ENCODE results near the gene TMEM88. TPM values are rescaled to one million over a fixed set of nuclear protein-coding genes. Genes with fewer than 3 reads are reported as not detected.

Gene TMEM88
- total and polyA plus RNA-seq, 2 of the 8 experiments (the other 6 are each of a cell fraction or from before 2014, with no cell fraction given), result 0.69 to 8.8 TPM

DNA sequence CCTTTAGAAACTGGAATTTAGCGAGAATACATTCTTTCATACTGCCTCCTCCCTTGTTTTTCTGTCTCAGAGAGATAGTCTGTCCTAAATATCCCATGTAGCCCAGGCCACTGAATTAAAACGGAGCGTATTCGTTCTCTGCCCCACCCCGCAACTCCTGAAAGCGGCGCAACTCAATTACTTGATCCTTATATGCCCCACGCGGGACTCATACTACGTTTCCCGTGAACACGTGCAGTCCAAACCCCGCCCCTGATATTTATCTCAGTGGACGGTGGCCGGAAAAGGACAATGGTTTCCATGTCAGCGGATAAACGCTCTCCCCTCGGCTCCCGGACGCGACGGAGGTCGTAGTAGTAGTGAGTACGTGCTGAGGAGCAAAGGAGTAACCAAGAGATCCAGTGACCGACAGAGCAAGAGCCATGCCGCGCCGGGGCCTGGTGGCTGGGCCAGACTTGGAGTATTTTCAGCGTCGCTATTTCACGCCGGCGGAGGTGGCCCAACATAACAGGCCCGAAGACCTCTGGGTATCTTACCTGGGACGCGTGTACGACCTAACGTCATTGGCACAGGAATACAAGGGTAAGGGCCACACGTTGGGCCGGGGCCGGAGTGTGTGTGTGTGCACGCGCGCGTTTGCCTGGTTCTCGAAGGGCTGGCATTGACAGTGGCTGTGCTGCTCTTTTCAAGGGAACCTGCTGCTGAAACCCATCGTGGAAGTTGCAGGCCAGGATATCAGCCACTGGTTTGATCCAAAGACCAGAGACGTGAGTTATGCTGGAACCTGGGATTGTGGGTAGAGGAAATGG is 3.1 kb downstream of the TMEM88 start, which contains the start of gene CYB5D1 (continued):
- TF ChIP-seq, protein P1, sequence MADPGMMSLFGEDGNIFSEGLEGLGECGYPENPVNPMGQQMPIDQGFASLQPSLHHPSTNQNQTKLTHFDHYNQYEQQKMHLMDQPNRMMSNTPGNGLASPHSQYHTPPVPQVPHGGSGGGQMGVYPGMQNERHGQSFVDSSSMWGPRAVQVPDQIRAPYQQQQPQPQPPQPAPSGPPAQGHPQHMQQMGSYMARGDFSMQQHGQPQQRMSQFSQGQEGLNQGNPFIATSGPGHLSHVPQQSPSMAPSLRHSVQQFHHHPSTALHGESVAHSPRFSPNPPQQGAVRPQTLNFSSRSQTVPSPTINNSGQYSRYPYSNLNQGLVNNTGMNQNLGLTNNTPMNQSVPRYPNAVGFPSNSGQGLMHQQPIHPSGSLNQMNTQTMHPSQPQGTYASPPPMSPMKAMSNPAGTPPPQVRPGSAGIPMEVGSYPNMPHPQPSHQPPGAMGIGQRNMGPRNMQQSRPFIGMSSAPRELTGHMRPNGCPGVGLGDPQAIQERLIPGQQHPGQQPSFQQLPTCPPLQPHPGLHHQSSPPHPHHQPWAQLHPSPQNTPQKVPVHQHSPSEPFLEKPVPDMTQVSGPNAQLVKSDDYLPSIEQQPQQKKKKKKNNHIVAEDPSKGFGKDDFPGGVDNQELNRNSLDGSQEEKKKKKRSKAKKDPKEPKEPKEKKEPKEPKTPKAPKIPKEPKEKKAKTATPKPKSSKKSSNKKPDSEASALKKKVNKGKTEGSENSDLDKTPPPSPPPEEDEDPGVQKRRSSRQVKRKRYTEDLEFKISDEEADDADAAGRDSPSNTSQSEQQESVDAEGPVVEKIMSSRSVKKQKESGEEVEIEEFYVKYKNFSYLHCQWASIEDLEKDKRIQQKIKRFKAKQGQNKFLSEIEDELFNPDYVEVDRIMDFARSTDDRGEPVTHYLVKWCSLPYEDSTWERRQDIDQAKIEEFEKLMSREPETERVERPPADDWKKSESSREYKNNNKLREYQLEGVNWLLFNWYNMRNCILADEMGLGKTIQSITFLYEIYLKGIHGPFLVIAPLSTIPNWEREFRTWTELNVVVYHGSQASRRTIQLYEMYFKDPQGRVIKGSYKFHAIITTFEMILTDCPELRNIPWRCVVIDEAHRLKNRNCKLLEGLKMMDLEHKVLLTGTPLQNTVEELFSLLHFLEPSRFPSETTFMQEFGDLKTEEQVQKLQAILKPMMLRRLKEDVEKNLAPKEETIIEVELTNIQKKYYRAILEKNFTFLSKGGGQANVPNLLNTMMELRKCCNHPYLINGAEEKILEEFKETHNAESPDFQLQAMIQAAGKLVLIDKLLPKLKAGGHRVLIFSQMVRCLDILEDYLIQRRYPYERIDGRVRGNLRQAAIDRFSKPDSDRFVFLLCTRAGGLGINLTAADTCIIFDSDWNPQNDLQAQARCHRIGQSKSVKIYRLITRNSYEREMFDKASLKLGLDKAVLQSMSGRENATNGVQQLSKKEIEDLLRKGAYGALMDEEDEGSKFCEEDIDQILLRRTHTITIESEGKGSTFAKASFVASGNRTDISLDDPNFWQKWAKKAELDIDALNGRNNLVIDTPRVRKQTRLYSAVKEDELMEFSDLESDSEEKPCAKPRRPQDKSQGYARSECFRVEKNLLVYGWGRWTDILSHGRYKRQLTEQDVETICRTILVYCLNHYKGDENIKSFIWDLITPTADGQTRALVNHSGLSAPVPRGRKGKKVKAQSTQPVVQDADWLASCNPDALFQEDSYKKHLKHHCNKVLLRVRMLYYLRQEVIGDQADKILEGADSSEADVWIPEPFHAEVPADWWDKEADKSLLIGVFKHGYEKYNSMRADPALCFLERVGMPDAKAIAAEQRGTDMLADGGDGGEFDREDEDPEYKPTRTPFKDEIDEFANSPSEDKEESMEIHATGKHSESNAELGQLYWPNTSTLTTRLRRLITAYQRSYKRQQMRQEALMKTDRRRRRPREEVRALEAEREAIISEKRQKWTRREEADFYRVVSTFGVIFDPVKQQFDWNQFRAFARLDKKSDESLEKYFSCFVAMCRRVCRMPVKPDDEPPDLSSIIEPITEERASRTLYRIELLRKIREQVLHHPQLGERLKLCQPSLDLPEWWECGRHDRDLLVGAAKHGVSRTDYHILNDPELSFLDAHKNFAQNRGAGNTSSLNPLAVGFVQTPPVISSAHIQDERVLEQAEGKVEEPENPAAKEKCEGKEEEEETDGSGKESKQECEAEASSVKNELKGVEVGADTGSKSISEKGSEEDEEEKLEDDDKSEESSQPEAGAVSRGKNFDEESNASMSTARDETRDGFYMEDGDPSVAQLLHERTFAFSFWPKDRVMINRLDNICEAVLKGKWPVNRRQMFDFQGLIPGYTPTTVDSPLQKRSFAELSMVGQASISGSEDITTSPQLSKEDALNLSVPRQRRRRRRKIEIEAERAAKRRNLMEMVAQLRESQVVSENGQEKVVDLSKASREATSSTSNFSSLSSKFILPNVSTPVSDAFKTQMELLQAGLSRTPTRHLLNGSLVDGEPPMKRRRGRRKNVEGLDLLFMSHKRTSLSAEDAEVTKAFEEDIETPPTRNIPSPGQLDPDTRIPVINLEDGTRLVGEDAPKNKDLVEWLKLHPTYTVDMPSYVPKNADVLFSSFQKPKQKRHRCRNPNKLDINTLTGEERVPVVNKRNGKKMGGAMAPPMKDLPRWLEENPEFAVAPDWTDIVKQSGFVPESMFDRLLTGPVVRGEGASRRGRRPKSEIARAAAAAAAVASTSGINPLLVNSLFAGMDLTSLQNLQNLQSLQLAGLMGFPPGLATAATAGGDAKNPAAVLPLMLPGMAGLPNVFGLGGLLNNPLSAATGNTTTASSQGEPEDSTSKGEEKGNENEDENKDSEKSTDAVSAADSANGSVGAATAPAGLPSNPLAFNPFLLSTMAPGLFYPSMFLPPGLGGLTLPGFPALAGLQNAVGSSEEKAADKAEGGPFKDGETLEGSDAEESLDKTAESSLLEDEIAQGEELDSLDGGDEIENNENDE (IDR thresholded peaks at IDR 0.05; ENCODE audit: insufficient replicate concordance, low read length), result no peak
- TF ChIP-seq, protein P2, sequence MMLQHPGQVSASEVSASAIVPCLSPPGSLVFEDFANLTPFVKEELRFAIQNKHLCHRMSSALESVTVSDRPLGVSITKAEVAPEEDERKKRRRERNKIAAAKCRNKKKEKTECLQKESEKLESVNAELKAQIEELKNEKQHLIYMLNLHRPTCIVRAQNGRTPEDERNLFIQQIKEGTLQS (IDR thresholded peaks at IDR 0.05; ENCODE audit: insufficient read depth, low read depth, low read length), result peak; percentile 38; the same call in 1 of the 2 replicates
- TF ChIP-seq HDAC2 (IDR thresholded peaks at IDR 0.05; ENCODE audit: borderline replicate concordance in 1 of 2, low read depth in 2 of 2, low read length in 2 of 2) (peak; percentile 47 to 97; a peak in 3 of 4 replicates), SP4 (IDR thresholded peaks at IDR 0.05; ENCODE audit: low read length) (0 out of 2 replicates have a peak, but pooled peaks have one; percentile 21), SP2 (IDR thresholded peaks at IDR 0.05; ENCODE audit: low read length) (no peak), POLR2A (IDR thresholded peaks at IDR 0.05; ENCODE audit: control extremely low read depth in 1 of 2, low read depth in 2 of 2, low read length in 2 of 2) (peak in 1 of 2 experiments; percentile 28; a peak in 2 of 3 replicates)
- TF ChIP-seq, protein P3, sequence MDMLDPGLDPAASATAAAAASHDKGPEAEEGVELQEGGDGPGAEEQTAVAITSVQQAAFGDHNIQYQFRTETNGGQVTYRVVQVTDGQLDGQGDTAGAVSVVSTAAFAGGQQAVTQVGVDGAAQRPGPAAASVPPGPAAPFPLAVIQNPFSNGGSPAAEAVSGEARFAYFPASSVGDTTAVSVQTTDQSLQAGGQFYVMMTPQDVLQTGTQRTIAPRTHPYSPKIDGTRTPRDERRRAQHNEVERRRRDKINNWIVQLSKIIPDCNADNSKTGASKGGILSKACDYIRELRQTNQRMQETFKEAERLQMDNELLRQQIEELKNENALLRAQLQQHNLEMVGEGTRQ (IDR thresholded peaks at IDR 0.05; ENCODE audit: low read length), result 0 out of 2 replicates have a peak, but pooled peaks have one; percentile 29
